Occipital lobe (tissue), 2 donors: ENCODE data around the gene VAMP7. TPM values are rescaled to one million over a fixed set of nuclear protein-coding genes. Genes with fewer than 3 reads are reported as not detected.
"Not testable (repeated sequence)": the region's sequence is repeated elsewhere in the genome, so short reads cannot be mapped to it uniquely, and the experiment has no call there.

Source experiments
- DNase-seq: peaks from one replicate; lab custom pipeline; 2025; lab: John Stamatoyannopoulos, UW
- total RNA-seq: library from RNA; depleted of rRNA; stranded (reverse); fragments of >200 nt; gene quantifications from one replicate; pipeline ENCODE4 v1.2.3, GENCODE V29; 2014

Gene VAMP7
- total RNA-seq, 1 donor from 2014 or later: 29.9 TPM

DNA sequence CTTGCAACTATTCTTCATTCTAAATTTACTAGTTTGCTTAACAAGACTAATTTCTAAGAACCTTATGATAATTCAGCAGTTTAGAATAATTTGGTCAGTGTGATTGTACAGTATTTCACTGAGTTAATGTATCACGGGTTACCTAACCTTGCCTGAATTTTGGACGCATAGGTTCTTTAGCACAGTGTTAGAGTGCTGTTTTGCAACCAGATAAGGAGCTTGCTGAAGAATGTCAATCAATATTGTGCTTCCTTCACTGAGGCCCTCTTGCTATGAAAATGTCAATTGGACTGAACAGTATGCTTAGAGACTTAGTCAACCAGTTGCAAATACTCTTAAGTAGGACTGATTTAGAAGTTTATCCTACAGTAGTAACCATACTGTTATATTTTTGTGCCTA lies 19.6 kb downstream of the VAMP7 start:
- no peak for DNase-seq

GRCh38 chrX:155907661-155908060 lies 26.5 kb downstream of the VAMP7 start:
- DNase-seq: not testable (repeated sequence)

DNA sequence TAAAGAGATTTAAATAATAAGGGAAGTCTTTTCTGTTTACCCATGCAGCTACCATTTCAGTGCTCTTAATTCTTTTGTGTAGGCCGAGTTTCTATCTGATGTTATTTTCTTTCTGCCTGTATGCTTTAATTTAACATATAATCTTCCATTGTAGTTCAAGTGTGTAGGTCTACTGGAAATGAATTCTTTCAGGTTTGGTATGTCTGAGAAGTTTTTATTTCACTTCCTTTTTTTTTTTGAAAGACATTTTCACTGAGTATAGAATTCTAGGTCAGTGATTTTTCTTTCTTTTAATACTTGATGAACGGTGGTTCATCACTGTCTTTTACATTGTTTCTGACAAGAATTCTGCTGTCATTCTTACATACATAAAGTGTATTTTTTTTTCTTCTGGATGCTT lies 42.1 kb downstream of the VAMP7 start:
- no peak for DNase-seq

GRCh38 chrX:155930852-155931618 lies 49.9 kb downstream of the VAMP7 start:
- DNase-seq: not testable (repeated sequence)

DNA sequence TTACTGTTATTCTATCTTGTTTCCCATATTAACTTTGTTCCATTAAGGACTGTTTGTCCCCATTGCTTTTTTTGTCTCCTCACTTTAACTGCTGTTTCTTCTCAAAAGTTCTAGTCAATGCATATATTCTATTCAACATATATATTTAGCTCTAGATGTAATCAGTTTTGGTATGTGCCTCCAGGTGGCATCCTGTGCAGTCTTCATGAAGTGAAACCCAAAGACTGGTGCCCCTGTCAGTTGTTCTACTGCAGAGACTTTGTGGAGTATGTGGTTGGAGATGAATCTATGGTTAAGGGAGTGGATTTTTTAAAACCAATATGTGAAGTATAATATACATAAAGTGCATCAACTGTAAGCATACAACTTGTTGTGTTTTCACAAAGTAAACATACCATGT lies 57.0 kb downstream of the VAMP7 start:
- no peak for DNase-seq

DNA sequence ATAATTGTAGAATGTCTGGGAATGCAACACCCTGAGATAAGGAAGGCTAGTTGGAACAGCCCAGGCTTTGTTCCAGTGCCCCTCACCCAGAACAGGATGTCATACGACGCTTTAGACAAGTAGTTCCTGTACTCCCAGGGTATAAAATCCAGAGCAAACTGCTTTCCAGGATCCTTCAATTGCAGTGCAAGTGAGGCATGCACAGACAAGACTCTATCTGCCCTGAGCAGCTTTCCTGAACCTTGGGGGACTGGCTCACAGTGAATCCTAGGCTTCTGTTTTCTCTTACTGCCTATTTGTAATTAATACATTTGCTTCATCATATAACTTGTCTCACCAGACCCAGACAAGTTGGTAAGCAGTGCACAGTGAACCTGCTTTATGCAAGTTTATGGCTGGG lies 68.0 kb downstream of the VAMP7 start:
- no peak for DNase-seq

DNA sequence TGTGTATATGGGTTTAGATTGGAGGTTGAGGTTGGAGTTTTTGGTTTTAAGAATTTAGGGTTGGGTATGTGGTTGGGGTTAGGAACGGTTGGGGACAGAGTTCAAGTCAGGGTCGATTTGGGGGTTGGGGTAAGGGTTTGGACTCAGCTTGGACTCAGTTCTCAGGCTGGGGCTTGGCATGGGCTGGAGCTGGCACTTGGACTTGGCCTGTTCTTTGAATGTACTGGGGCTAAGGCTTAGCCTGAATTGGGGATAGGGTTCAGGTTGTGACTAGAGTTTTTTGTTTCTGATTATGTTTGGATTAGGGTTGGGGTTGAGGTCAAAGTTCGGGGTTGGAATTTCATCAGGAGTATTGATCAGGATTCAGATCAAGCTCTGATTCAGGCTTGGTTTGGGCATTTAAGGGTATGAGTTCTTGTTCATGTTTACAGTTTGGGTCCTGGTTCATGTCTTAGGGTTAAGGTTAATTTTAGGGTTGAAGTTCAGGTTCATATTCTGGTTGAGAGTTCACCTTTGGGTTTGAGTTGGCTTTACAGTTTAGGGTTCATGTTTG lies 70.2 kb downstream of the VAMP7 start:
- DNase-seq: no peak

DNA sequence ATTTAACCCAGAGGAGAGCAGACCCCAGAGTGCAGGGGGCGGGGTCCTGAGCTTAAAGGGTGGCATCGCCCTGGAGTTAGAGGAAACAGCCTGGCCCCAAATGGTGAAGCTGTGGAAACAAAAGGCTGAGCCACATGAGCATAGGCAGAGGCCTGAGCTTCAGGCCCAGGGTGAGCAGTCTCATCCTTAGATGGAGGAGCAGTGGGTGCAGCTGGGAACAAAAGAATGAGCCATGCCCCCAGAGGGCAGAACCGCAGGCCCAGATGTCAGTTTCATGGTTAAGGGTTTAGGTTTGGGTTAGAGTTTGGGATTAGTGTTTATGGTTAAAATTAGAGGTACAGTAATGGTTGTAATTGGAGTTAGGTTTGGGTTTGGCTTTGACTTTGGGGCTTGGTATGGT lies 71.9 kb downstream of the VAMP7 start:
- no peak for DNase-seq

- DNase-seq: no peak
Observed at GRCh38 chrX:155954793-155955192, 73.6 kb downstream of the VAMP7 start.

- no peak for DNase-seq
Observed at GRCh38 chrX:155956099-155956498, 75.0 kb downstream of the VAMP7 start.

DNA sequence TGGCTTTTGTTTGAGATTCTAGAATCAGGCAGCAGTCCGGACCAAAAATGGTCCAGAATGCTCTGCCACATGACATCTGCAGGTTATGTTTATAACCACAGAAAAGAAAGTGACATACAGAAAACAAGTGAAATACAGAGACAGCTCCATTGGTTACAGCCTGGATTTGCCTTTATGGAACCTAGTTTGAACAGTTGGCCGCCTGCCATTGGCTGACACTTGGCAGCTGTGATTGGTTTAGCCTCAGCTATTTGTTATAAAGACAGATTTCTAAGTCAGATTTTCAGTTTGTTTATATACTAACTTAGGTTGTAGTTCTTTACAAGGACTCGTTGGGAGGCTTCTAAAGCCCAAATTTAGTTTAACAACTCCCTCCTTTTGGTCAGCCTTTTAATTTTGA lies 75.5 kb downstream of the VAMP7 start:
- DNase-seq: no peak

- no peak for DNase-seq
Observed at GRCh38 chrX:155957843-155958242, 76.7 kb downstream of the VAMP7 start.

- DNase-seq: no peak
Observed at GRCh38 chrX:155959018-155959587, 78.0 kb downstream of the VAMP7 start.

DNA sequence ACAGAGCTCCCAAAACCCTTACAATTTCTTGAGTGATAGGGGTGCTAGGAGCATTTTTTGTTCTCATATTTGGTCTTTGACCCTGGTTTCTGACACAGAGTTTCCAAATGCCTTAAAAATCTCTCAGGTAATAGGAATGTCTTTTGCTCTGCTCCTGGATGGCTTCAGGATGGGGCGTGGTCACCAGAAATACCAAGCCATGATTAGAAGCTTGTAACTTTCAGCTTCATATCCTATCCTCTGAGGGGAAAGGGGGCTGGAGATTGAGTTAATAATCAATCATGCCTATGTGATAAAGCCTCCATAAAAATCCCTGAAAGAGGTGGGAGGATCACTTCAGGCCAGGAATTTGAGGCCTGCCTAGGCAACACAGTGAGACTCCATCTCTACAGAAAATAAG lies 81.8 kb downstream of the VAMP7 start:
- DNase-seq: no peak

DNA sequence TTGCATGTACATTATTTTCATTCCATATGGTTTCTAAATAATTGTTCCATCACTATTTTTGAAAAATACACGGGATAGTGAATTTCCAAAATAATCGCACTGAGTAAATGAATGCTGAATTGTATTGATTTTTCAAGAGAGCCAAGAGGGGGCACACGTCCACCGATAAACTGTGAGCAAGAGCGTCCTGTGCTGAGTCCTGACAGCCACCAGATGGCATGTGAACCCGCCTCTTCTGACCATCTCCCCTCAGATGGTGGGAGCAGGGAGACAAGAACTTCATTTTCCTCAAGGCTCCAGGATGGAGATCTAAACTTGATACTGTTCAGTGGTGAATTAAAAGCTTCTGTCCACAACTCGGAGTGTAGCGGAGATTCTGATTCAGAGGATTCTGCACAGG lies 85.7 kb downstream of the VAMP7 start:
- DNase-seq: no peak

GRCh38 chrX:155967653-155968325 lies 86.6 kb downstream of the VAMP7 start:
- DNase-seq: no peak

DNA sequence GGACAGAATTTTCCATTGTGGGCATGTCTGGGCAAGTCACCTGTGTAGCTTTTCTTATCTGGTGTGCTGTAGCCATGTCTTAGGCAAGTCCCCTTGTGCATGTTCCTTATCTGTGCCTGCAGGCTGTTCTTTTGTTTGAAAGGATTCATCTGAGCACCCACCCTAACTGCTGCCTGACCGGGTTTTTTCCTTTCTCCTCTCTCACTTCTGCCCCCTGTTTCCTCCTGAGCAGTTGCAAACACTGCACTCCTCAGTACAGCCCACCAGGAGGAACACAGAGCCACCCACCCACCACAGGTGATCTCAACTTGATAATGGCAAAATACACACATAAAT lies 87.1 kb downstream of the VAMP7 start:
- DNase-seq: no peak

DNA sequence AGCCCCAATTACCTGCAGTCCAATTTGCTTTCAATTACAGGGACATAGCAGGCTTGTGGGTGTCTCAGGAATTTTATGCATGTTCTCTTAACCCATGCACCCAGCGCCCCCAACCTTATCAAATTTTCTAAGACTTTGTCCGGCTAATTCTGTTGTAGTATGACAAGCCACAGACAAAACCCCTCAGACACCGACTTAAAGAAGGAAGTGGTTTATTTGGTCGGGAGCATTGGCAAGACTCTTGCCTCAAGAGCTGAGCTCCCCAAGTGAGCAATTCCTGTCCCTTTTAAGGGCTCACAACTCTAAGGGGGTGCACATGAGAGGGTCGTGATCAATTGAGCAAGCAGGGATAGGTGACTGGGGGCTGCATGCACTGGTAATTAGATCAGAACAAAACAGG lies 87.6 kb downstream of the VAMP7 start:
- DNase-seq: no peak

GRCh38 chrX:155971658-155972057 lies 90.5 kb downstream of the VAMP7 start:
- DNase-seq: not testable (repeated sequence)

GRCh38 chrX:155972241-155972640 lies 91.1 kb downstream of the VAMP7 start:
- DNase-seq: not testable (repeated sequence)

GRCh38 chrX:155983326-155983725 lies 102.2 kb downstream of the VAMP7 start:
- DNase-seq: no peak

- DNase-seq: no peak
Observed at GRCh38 chrX:155985208-155985607, 104.1 kb downstream of the VAMP7 start.

DNA sequence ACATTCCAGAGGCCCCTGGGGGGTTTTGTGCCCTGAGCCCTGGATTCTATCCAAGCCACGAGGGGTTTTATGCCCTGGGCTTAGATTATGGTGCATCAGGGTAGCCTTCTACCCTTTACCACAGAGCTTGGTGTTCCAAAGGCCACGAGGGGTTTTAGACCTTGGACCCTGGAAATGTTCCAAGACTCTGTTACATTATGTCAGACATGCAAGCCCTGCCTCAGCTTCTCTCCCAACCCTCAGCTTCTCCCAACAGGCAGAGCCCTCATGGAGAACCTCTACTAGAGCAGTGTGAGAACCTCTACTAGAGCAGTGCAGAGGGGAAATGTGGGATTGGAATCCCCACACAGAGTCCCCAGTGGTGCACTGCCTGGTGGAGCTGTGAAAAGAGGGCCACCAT lies 105.8 kb downstream of the VAMP7 start:
- DNase-seq: not testable (repeated sequence)
